ENCODE measurements around the gene STK17A.

- no peak for TF ChIP-seq CTCF (conservative IDR thresholded peaks at IDR 0.05; ENCODE audit: low read depth, low read length)
- no peak for TF ChIP-seq EZH2 (IDR thresholded peaks at IDR 0.05; ENCODE audit: low read length, unreplicated experiment)
Measured at GRCh38 chr7:43537765-43538403, 45.0 kb upstream of the STK17A start.

Data from PC-3 (cell line).